Dermis blood vessel endothelial cell (primary cell): Measurements from ENCODE around the gene APOBR. TPM values are rescaled to one million over a fixed set of nuclear protein-coding genes. Genes with fewer than 3 reads are reported as not detected.
"Not testable (repeated sequence)": the region's sequence is repeated elsewhere in the genome, so short reads cannot be mapped to it uniquely, and the experiment has no call there.

Source experiments
- DNase-seq: peaks from one replicate; pipeline ENCODE4 v3.0.0; 2010
- total RNA-seq: library from RNA; depleted of rRNA; stranded (reverse); fragments of >200 nt; gene quantifications from 2 replicates; pipeline ENCODE4 v1.2.3, GENCODE V29; 2014

APOBR gene, protein sequence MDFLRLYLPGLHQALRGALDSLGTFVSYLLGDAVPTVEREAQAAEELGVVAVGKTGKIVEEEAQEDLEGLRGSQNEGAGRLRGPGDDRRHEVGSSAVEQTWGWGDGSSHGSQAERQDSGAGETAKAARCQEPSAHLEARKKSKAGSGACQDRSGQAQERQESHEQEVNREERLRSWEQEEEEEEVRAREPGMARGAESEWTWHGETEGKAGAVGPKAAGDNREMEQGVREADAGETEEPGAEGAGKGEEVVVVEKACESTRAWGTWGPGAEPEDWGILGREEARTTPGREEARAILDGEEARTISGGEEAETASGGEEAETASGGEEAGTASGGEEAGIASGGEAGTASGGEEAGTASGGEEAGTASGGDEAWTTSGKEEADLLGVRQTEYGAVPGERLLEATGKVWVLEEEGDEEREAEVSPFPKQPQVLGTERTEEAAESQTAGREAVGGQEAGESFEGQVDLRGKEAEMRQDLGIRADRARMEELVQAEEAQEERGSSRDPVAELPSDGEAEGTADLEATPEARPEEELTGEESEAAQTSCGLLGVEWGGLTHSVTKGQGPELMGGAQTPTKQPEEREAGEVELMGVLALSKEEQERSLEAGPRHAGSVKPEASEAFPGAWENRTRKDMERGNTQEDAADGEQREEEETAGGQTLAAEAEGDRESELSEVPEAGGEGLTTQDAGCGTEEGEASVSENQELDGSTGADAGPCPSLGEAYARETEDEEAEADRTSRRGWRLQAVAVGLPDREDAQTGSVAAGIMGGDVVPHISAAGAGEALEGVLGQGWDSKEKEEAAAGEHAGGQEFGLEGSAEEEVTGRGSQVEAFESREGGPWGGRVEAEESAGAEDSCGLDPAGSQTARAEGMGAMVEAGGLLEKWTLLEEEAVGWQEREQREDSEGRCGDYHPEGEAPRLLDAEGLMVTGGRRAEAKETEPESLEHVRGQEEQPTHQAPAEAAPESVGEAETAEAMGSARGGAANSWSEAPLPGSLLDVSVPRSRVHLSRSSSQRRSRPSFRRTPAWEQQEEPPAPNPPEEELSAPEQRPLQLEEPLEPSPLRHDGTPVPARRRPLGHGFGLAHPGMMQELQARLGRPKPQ
- total RNA-seq, result under 0.01 and 0.05 TPM in 2 replicates

DNA sequence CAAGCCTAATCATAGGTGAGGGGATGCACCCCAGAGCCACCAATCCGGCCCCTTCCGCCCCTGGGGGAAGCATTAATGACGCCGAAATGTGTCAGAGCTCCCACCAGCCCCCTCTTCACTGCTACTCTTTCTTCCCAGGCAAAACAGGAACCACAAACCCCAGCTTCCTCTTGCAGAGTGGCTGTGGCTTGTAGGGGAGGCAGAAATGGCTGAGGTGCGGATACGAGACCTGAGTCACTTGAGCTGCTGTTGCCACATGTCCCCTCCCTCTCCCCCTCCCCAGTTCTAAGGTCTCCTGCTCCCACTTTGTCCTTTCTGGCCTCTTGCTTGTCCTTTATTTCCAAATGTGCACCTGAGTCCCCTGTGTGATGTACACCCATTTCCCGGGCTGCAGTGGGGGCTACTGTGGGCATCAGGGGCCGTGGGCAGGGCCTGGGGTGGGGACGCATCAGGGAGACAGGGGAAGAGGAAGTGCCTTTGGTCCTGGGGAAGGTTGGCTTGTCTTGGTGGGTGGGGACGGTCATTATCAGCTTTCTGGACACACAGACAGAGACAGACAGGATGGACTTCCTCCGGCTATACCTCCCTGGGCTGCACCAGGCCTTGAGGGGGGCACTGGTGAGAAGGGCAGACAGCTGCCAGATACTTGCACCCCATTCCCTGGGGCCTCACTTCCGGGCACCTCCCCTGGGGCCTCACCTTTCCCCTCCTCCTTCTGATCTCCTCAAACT, at the start of gene APOBR:
APOBR (plus strand) TSS at position 523 of the 731 bp plus-strand sequence; CDS start at position 562, 39 bp downstream.
- DNase-seq, result no peak

DNA sequence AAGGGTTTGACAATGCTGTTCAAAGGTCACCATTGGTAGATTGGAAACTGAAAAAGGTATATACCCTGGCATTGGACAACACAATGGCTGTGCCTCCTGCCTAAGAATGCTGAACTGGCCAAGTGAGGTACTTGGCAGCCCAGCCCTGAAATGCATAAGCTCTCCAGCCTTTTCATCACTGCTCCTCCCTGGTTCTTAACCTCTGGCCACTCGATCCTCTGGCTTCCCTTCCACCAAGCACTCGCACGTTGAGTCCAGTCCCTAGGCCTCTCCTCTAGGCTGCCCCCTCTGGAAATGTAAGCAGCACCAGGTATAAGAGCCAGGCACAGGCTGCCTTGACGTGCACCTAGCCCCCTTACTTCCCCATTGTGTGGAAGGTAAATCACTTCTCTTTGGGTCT, 48.1 kb upstream of the APOBR start:
- not testable (repeated sequence) for DNase-seq

DNA sequence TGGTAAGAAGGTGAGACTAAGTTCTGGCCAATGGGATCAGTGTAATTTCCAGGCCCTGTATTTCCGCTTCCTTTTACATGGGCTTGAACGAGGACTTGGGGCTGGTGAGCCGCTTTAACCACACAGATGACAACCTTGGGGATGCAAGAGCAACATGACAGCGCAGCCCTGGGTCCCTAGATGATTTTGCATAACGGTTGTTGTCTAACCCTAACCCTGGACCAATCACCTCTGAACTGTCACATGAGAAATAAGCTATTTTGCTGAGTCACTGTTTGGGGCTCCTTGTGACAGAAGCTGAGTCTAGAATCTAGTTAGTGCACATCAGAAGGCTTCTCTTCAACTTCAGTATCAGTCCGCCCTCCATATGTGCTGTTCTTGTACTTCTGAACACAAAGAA, 47.4 kb upstream of the APOBR start:
- DNase-seq, result not testable (repeated sequence)

DNA sequence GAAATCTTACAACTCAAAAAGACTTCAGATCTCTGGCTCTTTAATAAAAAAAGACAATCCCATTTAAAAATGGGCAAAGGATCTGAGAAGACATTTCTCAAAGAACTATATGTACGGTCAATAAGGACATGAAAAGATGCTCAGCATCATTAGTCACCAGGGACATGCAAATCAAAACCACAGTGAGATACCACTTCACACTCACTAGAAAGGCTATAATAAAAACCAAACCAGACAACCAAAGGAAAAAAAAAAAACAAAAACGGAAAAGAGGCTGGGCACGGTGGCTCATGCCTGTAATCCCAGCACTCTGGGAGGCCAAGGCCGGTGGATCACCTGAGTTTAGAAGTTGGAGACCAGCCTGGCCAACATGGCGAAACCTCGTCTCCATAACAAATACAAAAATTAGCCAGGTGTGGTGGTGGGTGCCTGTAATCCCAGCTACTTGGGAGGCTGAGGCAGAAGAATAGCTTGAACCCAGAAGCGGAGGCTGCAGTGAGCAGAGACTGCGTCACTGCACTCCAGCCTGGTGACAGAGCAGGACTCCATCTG, 20.7 kb upstream of the APOBR start:
- DNase-seq, result no peak

DNA sequence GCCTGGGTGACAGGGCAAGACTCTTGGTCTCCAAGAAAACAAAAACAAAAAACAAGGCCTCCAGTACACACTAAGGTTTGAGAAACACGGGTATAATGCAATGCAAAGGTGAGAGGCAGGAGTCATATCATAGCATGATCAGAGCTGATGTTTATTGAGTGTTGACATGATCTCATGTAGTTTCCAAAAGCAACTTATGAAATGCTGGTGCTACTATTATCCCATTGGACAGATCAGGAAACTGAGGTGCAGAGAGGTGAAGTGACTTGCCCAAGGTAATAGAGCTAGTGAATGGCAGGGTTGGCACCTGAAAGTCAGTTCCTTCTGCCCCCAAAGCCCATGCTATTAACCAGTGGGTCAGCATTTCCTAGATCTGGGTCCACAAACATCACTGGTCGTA, 19.2 kb upstream of the APOBR start:
- no peak for DNase-seq

DNA sequence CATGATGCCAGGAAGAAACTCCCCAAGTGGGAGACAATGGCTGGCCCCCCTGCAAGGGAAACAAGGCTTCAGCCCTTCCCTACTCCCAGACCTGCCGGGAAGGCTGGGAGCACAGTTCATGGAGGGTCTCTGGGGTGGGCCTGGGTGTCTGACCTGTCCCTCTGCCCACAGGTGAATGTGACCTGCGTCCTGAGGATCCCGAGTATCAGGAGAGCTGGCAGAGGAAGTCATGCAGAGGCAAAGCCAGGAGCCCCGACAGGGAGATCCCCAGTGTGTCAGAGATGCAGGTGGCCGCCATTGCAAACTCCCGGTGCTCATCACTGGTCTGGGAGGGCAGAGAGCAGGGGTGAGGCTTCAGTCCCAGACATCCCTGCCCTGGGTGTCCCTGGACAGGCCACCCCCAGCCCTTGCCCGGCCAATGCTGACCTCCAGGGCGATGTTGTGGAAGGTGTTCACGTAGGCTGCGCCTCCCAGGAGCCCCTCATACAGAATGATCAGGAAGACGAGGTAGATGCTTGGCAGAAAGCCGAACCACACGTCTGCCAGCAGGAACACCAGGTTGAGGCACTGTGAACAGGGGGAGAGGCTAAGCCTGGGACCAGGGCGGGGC, 17.0 kb upstream of the APOBR start:
- no peak for DNase-seq

DNA sequence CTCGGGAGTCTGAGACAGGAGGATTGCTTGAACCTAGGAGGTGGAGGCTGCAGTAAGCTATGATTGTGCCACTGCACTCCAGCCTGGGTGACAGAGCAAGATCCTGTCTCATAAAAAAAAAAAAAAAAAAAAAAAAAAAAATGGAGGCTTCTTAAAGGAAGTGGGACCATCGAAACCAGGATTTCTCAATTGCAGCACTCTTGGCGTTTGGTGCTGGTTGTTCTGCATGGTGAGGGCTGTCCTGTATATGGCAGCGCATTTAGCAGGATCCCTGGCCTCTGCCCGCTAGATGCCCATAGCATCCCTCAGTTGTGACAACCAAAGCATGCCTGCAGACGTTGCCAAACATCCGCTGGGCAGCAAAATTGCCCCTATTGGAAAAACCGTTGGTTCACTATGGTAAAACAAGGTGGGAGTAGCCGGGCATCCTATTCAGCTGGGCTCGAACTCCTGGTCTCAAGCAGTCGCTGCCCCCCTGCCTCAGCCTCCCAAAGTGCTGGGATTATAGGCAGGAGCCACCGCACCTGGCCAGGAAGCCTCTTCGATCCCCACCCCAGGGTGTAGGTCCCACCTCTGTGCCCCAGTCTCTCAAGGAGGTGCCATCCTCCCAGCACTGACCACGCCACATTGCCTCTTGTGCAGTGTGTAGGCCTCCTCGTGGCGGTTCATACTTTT, 15.8 kb upstream of the APOBR start:
- no peak for DNase-seq

DNA sequence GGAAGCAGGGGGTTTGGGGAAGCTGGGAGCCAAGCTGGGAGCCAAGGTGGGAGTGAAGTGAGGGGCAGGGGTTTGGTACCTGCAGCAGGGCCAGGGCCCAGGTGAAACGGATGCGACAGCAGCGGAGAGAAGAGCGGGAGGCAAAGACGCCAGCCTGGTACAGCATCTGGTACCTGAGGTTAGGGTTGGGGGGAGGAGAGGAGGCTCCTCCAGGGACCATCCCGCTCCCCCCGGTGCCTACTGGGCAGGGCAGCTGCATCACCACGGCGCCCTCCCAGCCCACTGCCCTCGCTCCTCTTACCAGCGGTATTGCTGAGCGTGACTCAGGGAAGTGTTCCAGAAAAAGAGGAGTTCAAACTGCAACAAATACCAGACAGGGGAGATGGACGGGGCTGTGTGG, 12.4 kb upstream of the APOBR start:
- DNase-seq, result no peak

DNA sequence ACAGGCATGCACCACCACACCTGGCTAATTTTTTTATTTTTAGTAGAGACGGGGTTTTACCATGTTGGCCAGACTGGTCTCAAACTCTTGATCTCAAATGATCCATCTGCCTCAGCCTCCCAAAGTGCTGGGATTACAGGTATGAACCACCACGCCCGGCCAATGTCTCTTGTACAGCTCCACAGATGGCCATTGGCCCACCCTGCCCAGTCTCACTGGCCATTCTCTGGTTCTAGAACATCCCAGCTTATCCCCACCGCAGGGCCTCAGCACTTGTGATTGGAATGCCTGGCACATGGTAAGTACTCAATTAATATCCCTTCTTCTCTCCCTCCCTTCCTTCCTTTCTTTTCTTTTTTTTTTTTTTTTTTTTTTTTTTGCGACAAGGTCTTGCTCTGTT, 11.1 kb upstream of the APOBR start:
- DNase-seq, result not testable (repeated sequence)

DNA sequence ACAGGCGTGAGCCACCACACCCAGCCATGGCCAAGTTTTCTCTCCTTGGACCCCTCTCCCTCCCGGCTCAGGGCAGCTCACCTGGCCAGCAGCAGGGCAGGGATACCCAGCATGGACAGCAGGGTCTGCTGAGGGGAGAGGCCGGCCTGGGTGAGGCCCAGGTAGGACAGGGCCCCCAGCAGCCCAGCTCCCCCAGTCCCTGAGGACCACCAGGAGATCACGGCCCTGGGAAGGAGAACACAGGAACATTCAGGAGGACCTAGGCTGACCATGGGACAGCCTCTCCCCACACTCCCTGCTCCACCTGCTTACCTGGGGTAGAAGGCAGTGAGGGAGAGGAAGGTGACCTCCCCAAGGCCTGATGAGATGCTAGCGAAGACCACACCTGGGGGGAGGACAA, 8.2 kb upstream of the APOBR start:
- no peak for DNase-seq

DNA sequence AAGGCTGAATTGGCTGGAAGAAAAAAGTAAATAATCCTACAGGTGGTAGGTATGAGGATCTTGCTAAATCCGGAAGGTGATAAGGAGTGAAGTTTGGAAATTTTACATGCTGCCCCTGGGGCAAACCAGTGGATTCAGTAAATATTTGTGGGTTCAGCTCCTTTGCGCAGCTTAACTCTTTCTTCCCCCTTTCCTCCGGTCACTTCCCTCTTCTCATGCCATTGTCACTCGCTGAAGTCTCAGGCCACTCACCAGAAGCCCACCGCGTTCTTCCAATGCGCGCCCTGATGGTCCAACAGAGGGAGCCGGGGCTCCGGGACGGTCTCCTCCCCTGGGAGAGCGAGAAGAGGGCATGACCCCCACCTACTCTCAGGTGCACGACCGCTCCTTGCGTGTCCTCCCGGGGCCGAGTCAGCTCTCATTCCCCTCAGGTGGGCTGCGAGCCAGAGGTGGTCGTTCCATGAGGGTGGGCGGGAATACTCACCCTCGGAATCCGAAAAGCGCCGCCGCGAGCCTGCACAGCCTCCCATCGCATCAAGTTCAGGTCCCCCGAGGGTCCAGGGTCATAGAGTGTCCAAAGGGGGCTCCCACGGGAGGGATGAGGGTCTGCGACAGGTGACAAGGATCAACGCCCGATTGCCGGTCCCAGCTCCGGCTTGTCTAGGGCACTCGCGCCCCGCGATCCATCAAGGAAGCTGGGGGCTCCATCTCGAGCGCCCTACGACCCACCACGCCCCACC, 3.0 kb upstream of the APOBR start:
- peak; percentile 35 for DNase-seq

DNA sequence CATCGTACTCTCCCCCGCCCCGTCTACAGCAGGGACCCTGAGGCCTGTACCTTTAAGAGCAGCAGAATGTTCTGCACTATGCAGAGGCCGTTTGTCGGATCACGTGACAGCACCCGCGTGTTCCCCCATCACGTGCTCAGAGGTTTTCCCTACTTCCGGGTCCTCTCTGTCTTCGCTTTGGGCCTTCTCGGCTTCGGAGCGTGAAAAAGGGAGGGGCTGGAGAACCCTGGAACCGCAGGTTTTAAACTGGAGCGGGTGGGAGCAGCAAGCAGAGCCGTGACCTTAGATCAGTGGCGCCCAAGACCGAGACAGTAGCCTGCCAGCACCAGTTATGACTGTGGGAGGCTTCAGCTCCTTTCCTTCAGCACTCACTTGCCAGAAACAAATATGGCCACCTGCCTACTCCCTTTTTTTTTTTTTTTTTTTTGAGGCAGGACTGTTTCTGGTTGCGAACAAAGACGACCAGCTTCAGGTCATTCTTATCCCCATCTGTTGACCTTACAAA, 2.4 kb upstream of the APOBR start, which contains the start of gene CLN3:
CLN3 (minus strand) TSS at position 105 of the 505 bp plus-strand sequence. CDS start 315 bp downstream, outside the sequence.
- peak; percentile 95 for DNase-seq

DNA sequence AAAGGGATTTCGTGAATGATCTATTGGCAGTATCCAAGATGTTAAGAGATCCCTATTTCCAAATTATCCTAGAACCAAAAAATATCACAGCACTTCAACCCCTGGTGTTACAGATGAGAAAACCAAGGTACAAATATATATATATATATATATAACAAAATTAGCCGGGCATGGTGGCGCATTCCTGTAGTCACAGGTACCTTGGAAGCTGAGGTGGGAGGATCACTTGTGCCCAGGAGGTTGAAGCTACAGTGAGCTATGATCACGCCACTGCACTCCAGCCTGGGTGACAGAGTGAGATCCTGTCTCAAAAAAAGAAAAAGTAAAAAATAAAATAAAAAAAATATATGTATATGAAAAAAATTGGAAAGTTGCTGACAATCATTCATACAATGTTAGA, 1.9 kb upstream of the APOBR start:
- DNase-seq, result no peak

DNA sequence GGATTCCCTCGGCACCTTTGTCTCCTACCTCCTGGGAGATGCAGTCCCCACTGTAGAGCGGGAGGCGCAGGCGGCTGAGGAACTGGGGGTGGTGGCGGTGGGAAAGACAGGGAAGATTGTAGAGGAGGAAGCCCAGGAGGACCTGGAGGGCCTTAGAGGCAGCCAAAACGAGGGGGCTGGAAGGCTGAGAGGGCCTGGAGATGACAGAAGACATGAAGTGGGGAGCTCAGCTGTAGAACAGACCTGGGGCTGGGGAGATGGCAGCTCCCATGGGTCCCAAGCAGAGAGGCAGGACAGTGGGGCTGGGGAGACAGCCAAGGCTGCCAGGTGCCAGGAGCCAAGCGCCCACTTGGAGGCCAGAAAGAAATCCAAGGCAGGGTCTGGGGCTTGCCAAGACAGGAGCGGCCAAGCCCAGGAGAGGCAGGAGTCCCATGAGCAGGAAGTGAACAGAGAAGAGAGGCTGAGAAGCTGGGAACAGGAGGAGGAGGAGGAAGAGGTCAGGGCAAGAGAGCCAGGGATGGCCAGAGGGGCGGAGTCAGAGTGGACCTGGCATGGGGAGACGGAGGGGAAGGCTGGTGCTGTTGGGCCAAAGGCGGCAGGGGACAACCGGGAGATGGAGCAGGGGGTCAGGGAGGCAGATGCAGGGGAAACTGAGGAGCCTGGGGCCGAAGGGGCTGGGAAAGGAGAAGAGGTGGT, 803 bp downstream of the APOBR start:
- no peak for DNase-seq

DNA sequence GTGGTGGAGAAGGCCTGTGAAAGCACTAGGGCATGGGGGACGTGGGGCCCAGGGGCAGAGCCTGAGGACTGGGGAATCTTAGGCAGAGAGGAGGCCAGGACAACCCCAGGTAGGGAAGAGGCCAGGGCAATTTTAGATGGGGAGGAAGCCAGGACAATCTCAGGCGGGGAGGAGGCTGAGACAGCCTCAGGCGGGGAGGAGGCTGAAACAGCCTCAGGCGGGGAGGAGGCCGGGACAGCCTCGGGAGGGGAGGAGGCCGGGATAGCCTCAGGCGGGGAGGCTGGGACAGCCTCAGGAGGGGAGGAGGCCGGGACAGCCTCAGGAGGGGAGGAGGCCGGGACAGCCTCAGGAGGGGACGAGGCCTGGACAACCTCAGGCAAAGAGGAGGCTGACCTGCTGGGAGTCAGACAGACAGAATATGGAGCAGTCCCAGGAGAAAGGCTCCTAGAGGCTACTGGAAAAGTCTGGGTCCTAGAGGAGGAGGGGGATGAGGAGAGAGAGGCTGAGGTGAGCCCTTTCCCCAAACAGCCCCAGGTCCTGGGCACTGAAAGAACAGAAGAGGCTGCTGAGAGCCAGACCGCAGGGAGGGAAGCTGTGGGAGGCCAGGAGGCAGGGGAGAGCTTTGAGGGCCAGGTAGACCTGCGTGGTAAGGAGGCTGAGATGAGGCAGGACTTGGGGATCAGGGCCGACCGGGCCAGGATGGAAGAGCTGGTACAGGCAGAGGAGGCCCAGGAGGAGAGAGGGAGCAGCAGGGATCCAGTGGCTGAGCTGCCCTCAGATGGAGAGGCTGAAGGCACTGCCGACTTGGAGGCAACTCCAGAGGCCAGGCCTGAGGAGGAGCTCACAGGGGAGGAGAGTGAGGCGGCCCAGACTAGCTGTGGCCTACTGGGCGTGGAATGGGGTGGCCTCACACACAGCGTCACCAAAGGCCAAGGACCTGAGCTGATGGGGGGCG, 1.6 kb downstream of the APOBR start:
- no peak for DNase-seq

DNA sequence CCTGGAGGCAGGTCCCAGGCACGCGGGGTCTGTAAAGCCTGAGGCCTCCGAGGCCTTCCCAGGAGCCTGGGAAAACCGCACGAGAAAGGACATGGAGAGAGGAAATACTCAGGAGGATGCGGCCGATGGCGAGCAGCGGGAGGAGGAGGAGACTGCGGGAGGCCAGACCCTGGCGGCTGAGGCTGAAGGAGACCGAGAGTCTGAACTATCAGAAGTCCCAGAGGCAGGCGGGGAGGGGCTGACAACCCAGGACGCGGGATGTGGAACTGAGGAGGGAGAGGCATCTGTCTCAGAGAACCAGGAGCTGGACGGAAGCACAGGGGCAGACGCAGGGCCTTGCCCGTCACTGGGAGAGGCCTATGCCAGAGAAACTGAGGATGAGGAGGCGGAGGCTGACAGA, 2.4 kb downstream of the APOBR start:
- no peak for DNase-seq

DNA sequence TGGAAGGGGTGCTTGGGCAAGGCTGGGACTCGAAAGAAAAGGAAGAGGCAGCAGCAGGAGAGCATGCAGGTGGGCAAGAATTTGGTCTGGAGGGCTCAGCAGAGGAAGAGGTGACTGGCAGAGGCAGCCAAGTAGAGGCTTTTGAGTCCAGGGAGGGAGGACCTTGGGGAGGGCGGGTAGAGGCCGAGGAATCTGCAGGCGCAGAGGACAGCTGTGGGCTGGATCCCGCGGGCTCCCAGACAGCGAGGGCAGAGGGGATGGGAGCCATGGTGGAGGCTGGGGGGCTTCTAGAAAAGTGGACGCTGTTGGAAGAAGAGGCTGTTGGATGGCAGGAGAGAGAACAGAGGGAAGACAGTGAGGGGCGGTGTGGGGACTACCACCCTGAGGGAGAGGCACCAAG, 2.9 kb downstream of the APOBR start:
- DNase-seq, result no peak
